Measurements from ENCODE around the gene RRAS2. TPM values are rescaled to one million over a fixed set of nuclear protein-coding genes. Genes with fewer than 3 reads are reported as not detected.

The RRAS2 gene
- total RNA-seq, 5 donors from 2014 or later (not counting 1 experiment from before 2014, with no cell fraction given) = 17.9 to 30.2 (median 18.5) TPM

- DNase-seq = no peak
- CTCF ChIA-PET = no interaction called here
- Histone ChIP-seq H3K4me3 (ENCODE audit: control insufficient read depth in 1 of 2, extremely low read depth in 1 of 2, low read length in 1 of 2) (no peak overlapping the region), H3K27me3 (replicated peaks in 1 of 2; ENCODE audit: control insufficient read depth in 2 of 2, extremely low read depth in 1 of 2, insufficient read depth in 2 of 2, low read length in 1 of 2) (peaks cover 0 to 5% of the 10 kb centered on the region in 2 experiments), H3K4me1 (ENCODE audit: control insufficient read depth in 1 of 2, extremely low read depth in 1 of 2, insufficient read depth in 2 of 2, low read length in 2 of 2) (no peaks in the 10 kb centered on the region), H3K9me3 (no peaks in the 10 kb centered on the region), H3K36me3 (ENCODE audit: control insufficient read depth in 2 of 2, extremely low read depth in 1 of 2, insufficient read depth in 1 of 2, low read length in 1 of 2) (no peaks in the 10 kb centered on the region), H3K27ac (ENCODE audit: low read length) (no peak overlapping the region)
- Mint-ChIP-seq H3K9me3 (no peaks in the 10 kb centered on the region), H3K4me1 (peaks cover under 1 to 12% (median 10%) of the 10 kb centered on the region in 3 donors), H3K36me3 (peaks cover 9% of the 10 kb centered on the region), H3K4me3 (no peak overlapping the region), H3K27ac (no peak overlapping the region), H3K27me3 (no peaks in the 10 kb centered on the region)
- no peak for ATAC-seq (replicated peaks in 1 of 4)
- POLR2A ChIA-PET = no interaction called here
- WGBS (ENCODE audit: insufficient coverage) = 75% methylated on average over 4 of the region's 4 CpGs
Observed at GRCh38 chr11:14242187-14242586, 116.8 kb downstream of the RRAS2 start.

GRCh38 chr11:14240951-14241350, 118.0 kb downstream of the RRAS2 start:
- H3K27ac Mint-ChIP-seq = no peak overlapping the region
- CTCF ChIA-PET = interaction anchor here (0.6 to 0.7 kb wide), 3 partner anchors 263 to 496 kb away, joined by 3 to 4 read pairs (median 3); no protein-coding TSS in a partner anchor
- no peak for DNase-seq

GRCh38 chr11:14240221-14240620, 118.8 kb downstream of the RRAS2 start:
- Mint-ChIP-seq H3K4me3 (no peak overlapping the region), H3K27ac (no peak overlapping the region), H3K4me1 (peaks cover 6 to 21% (median 10%) of the 10 kb centered on the region in 3 donors), H3K27me3 (no peaks in the 10 kb centered on the region), H3K36me3 (peaks cover 9% of the 10 kb centered on the region), H3K9me3 (no peaks in the 10 kb centered on the region)
- Histone ChIP-seq H3K9me3 (no peaks in the 10 kb centered on the region), H3K27me3 (replicated peaks in 1 of 2; ENCODE audit: control insufficient read depth in 2 of 2, extremely low read depth in 1 of 2, insufficient read depth in 2 of 2, low read length in 1 of 2) (peaks cover 0 to 9% of the 10 kb centered on the region in 2 experiments), H3K36me3 (ENCODE audit: control insufficient read depth in 2 of 2, extremely low read depth in 1 of 2, insufficient read depth in 1 of 2, low read length in 1 of 2) (no peaks in the 10 kb centered on the region), H3K27ac (ENCODE audit: low read length) (no peak overlapping the region), H3K4me3 (ENCODE audit: control insufficient read depth in 1 of 2, extremely low read depth in 1 of 2, low read length in 1 of 2) (no peak overlapping the region), H3K4me1 (ENCODE audit: control insufficient read depth in 1 of 2, extremely low read depth in 1 of 2, insufficient read depth in 2 of 2, low read length in 2 of 2) (no peaks in the 10 kb centered on the region)
- CTCF ChIA-PET = interaction anchor here (0.6 to 0.7 kb wide), 4 partner anchors 262 to 769 kb away, joined by 3 to 4 read pairs (median 3); no protein-coding TSS in a partner anchor
- POLR2A ChIA-PET = no interaction called here
- no peak for DNase-seq
- ATAC-seq (replicated peaks in 1 of 4) = no peak

More at GRCh38 chr11:14240951-14241350, 118.0 kb downstream of the RRAS2 start:
- POLR2A ChIA-PET = no interaction called here
- no peak overlapping the region for H3K4me3 Mint-ChIP-seq
- H3K9me3 Mint-ChIP-seq = no peaks in the 10 kb centered on the region
- ATAC-seq (replicated peaks in 1 of 4) = no peak
- peaks cover 0 to 9% of the 10 kb centered on the region in 2 experiments for H3K27me3 ChIP-seq (replicated peaks in 1 of 2; ENCODE audit: control insufficient read depth in 2 of 2, extremely low read depth in 1 of 2, insufficient read depth in 2 of 2, low read length in 1 of 2)
- H3K9me3 ChIP-seq = no peaks in the 10 kb centered on the region
- no peak overlapping the region for H3K4me3 ChIP-seq (ENCODE audit: control insufficient read depth in 1 of 2, extremely low read depth in 1 of 2, low read length in 1 of 2)
- H3K4me1 Mint-ChIP-seq = peaks cover 6 to 19% (median 10%) of the 10 kb centered on the region in 3 donors
- WGBS (ENCODE audit: insufficient coverage) = no CpG with 5 or more reads among the region's 4 CpGs
- H3K27me3 Mint-ChIP-seq = no peaks in the 10 kb centered on the region
- H3K27ac ChIP-seq (ENCODE audit: low read length) = no peak overlapping the region
- no peaks in the 10 kb centered on the region for H3K36me3 ChIP-seq (ENCODE audit: control insufficient read depth in 2 of 2, extremely low read depth in 1 of 2, insufficient read depth in 1 of 2, low read length in 1 of 2)
- no peaks in the 10 kb centered on the region for H3K4me1 ChIP-seq (ENCODE audit: control insufficient read depth in 1 of 2, extremely low read depth in 1 of 2, insufficient read depth in 2 of 2, low read length in 2 of 2)
- H3K36me3 Mint-ChIP-seq = peaks cover 9% of the 10 kb centered on the region

- H3K9me3 ChIP-seq = no peaks in the 10 kb centered on the region
- peaks cover 0 to 13% of the 10 kb centered on the region in 2 experiments for H3K27me3 ChIP-seq (replicated peaks in 1 of 2; ENCODE audit: control insufficient read depth in 2 of 2, extremely low read depth in 1 of 2, insufficient read depth in 2 of 2, low read length in 1 of 2)
- no peak overlapping the region for H3K27ac ChIP-seq (ENCODE audit: low read length)
- peaks cover 0 to 4% of the 10 kb centered on the region in 2 donors for H3K27me3 Mint-ChIP-seq
- peaks cover 6 to 21% (median 10%) of the 10 kb centered on the region in 3 donors for H3K4me1 Mint-ChIP-seq
- CTCF ChIA-PET = interaction anchor here in 1 of 2 donors (1.0 kb wide), 1 partner anchor 11 kb away, joined by 4 read pairs; no protein-coding TSS in a partner anchor
- H3K9me3 Mint-ChIP-seq = no peaks in the 10 kb centered on the region
- ATAC-seq (replicated peaks in 1 of 4) (peak in 3 of 4 experiments; percentile 12 to 42 (median 24)), DNase-seq (peak in 1 of 35 experiments; percentile 21)
- H3K36me3 ChIP-seq (ENCODE audit: control insufficient read depth in 2 of 2, extremely low read depth in 1 of 2, insufficient read depth in 1 of 2, low read length in 1 of 2) = no peaks in the 10 kb centered on the region
- H3K4me3 Mint-ChIP-seq = no peak overlapping the region
- no peaks in the 10 kb centered on the region for H3K4me1 ChIP-seq (ENCODE audit: control insufficient read depth in 1 of 2, extremely low read depth in 1 of 2, insufficient read depth in 2 of 2, low read length in 2 of 2)
- no peaks in the 10 kb centered on the region for H3K36me3 Mint-ChIP-seq
- 24% methylated on average over 9 of the region's 9 CpGs for WGBS (ENCODE audit: insufficient coverage)
- no peak overlapping the region for H3K27ac Mint-ChIP-seq
- POLR2A ChIA-PET = no interaction called here
- no peak overlapping the region for H3K4me3 ChIP-seq (ENCODE audit: control insufficient read depth in 1 of 2, extremely low read depth in 1 of 2, low read length in 1 of 2)
Observed at GRCh38 chr11:14237444-14237961, 121.5 kb downstream of the RRAS2 start.

GRCh38 chr11:14235701-14236100, 123.3 kb downstream of the RRAS2 start:
- ATAC-seq (replicated peaks in 1 of 4) (no peak), DNase-seq (no peak)
- H3K4me1 Mint-ChIP-seq = peaks cover 6 to 21% (median 10%) of the 10 kb centered on the region in 3 donors
- no peak overlapping the region for H3K27ac ChIP-seq (ENCODE audit: low read length)
- ChIA-PET POLR2A (no interaction called here), CTCF (no interaction called here)
- 92% methylated on average over 1 of the region's 1 CpG for WGBS (ENCODE audit: insufficient coverage)
- H3K4me3 ChIP-seq (ENCODE audit: control insufficient read depth in 1 of 2, extremely low read depth in 1 of 2, low read length in 1 of 2) = no peak overlapping the region
- H3K9me3 ChIP-seq = no peaks in the 10 kb centered on the region
- H3K27me3 ChIP-seq (replicated peaks in 1 of 2; ENCODE audit: control insufficient read depth in 2 of 2, extremely low read depth in 1 of 2, insufficient read depth in 2 of 2, low read length in 1 of 2) = peaks cover 0 to 13% of the 10 kb centered on the region in 2 experiments
- no peak overlapping the region for H3K4me3 Mint-ChIP-seq
- no peak overlapping the region for H3K27ac Mint-ChIP-seq
- H3K4me1 ChIP-seq (ENCODE audit: control insufficient read depth in 1 of 2, extremely low read depth in 1 of 2, insufficient read depth in 2 of 2, low read length in 2 of 2) = no peaks in the 10 kb centered on the region
- H3K9me3 Mint-ChIP-seq = no peaks in the 10 kb centered on the region
- H3K36me3 ChIP-seq (ENCODE audit: control insufficient read depth in 2 of 2, extremely low read depth in 1 of 2, insufficient read depth in 1 of 2, low read length in 1 of 2) = no peaks in the 10 kb centered on the region
- H3K27me3 Mint-ChIP-seq = peaks cover 0 to 4% of the 10 kb centered on the region in 2 donors
- H3K36me3 Mint-ChIP-seq = no peaks in the 10 kb centered on the region

GRCh38 chr11:14234446-14234845, 124.5 kb downstream of the RRAS2 start:
- no peaks in the 10 kb centered on the region for H3K36me3 ChIP-seq (ENCODE audit: control insufficient read depth in 2 of 2, extremely low read depth in 1 of 2, insufficient read depth in 1 of 2, low read length in 1 of 2)
- peaks cover 0 to 4% of the 10 kb centered on the region in 2 donors for H3K27me3 Mint-ChIP-seq
- H3K27me3 ChIP-seq (replicated peaks in 1 of 2; ENCODE audit: control insufficient read depth in 2 of 2, extremely low read depth in 1 of 2, insufficient read depth in 2 of 2, low read length in 1 of 2) = peaks cover 0 to 13% of the 10 kb centered on the region in 2 experiments
- H3K27ac ChIP-seq (ENCODE audit: low read length) = no peak overlapping the region
- peaks cover 6 to 21% (median 10%) of the 10 kb centered on the region in 3 donors for H3K4me1 Mint-ChIP-seq
- H3K4me1 ChIP-seq (ENCODE audit: control insufficient read depth in 1 of 2, extremely low read depth in 1 of 2, insufficient read depth in 2 of 2, low read length in 2 of 2) = no peaks in the 10 kb centered on the region
- DNase-seq (no peak), ATAC-seq (replicated peaks in 1 of 4) (no peak)
- H3K9me3 Mint-ChIP-seq = no peaks in the 10 kb centered on the region
- no peaks in the 10 kb centered on the region for H3K9me3 ChIP-seq
- WGBS (ENCODE audit: insufficient coverage) = 100% methylated on average over 4 of the region's 6 CpGs
- H3K4me3 ChIP-seq (ENCODE audit: control insufficient read depth in 1 of 2, extremely low read depth in 1 of 2, low read length in 1 of 2) = no peak overlapping the region
- ChIA-PET CTCF (no interaction called here), POLR2A (no interaction called here)
- no peaks in the 10 kb centered on the region for H3K36me3 Mint-ChIP-seq
- no peak overlapping the region for H3K4me3 Mint-ChIP-seq
- no peak overlapping the region for H3K27ac Mint-ChIP-seq

Data from T-cell (primary cell).